Pancreas (tissue), 10 donors: Measurements from ENCODE around the gene PROZ. TPM values are rescaled to one million over a fixed set of nuclear protein-coding genes. Genes with fewer than 3 reads are reported as not detected.

Source experiments
- ATAC-seq, 4 donors: fragments of 200-7000 bp; cut with Tn5 transposase; one replicate each; pipeline versions ENCODE4 v1.8.0 to v1.9.1; 2020; ENCODE audit warnings: mild to moderate bottlenecking in 4 of 4, moderate library complexity in 4 of 4
- DNase-seq, 6 donors: peaks; one replicate each; pipeline ENCODE4 v3.0.0-alpha.2; 2020
- FAIRE-seq: peaks from 2 replicates; lab custom pipeline; 2012; peaks lifted over from hg19 to GRCh38; lab: Jason Lieb, UNC
- H3K27ac ChIP-seq, 4 donors: fragments of 200-600 bp; sonication (generic); 1 replicate in 3 of 4; 2 replicates in 1 of 4; pipeline versions ENCODE4 v1.5.0 to v1.8.0; 2020
- H3K27me3 ChIP-seq, 4 donors: fragments of 200-600 bp; one replicate each; pipeline ENCODE4 v1.8.0; 2021
- H3K36me3 ChIP-seq, 3 donors: fragments of 200-600 bp; sonication (generic) in 1 of 3; one replicate each; pipeline versions ENCODE4 v1.5.0 to v1.8.0; 2020 to 2021
- H3K4me1 ChIP-seq, 3 donors: fragments of 200-600 bp; one replicate each; pipeline ENCODE4 v1.8.0; 2021
- H3K4me3 ChIP-seq, 4 donors: fragments of 200-600 bp; sonication (generic) in 2 of 4; one replicate each; pipeline versions ENCODE4 v1.5.0 to v1.8.0; 2020 to 2021
- H3K9me3 ChIP-seq, 4 donors: fragments of 200-600 bp; one replicate each; pipeline ENCODE4 v1.8.0; 2021
- CTCF ChIP-seq, 4 donors: fragments of 200-600 bp; sonication (generic) in 3 of 4; IDR thresholded peaks; one replicate each; pipeline versions ENCODE4 v1.5.0 to v1.8.0; 2021; ENCODE audit warnings: antibody characterized with exemption in 4 of 4
- WGBS, 2 donors: extraction: QIAGEN DNeasy Blood & Tissue Kit; methylation state at CpG; one replicate each; pipeline ENCODE4 v1.1.7; 2013; 5-methylcytosine and 5-hydroxymethylcytosine counted together
- intact Hi-C, 3 donors: fragments of 100-400 bp; cut with DNase I; formaldehyde crosslinking; loops; one replicate each; pipeline versions ENCODE4 v1.11.1 to v1.14.2; 2022
- polyA plus RNA-seq, 2 donors: library from polyadenylated mRNA; stranded (reverse); fragments of 200-250 nt; gene quantifications; one replicate each; pipeline ENCODE4 v1.2.3, GENCODE V29; 2013
- total RNA-seq, 6 donors: library from RNA; stranded (reverse); fragmentation: NEBNext Ultra II Directional in 4 of 6; extraction: Animal tissue kit (Norgen Biotek cat#: 25700) in 4 of 6; gene quantifications; one replicate each; pipeline versions ENCODE4 v1.2.1 to v1.2.4, GENCODE V29; 2021 to 2023
- donor health status: healthy with polysubstance abuse.
- donor health status: DM: no; HTN: no; CAD: no; lungs with moderate emphysema.
- donor health status: DM: no; HTN: no; CAD: no.
- donor health status: control.
- donor health status: control.
- donor health status: Bipolar disorder and iron deficiency.
- donor health status: DM: yes; HTN: yes; CAD: no.
- donor health status: DM: no; HTN: no; CAD: no.
- donor health status: DM: no; HTN: no; CAD: no.
- donor health status: DM: yes; HTN: yes; CAD: no.

PROZ gene
- total and polyA plus RNA-seq, 8 donors = 0.05 TPM; not detected in 7

GRCh38 chr13:113186061-113186900 is 27.8 kb downstream of the PROZ start:
- H3K27ac ChIP-seq = no peak overlapping the region
- H3K36me3 ChIP-seq = peaks cover 0 to 39% (median 5%) of the 10 kb centered on the region in 3 donors
- H3K27me3 ChIP-seq = no peaks in the 10 kb centered on the region
- WGBS, 2 donors = 83 to 84% methylated on average over 13 of the region's 13 CpGs
- H3K4me1 ChIP-seq = no peaks in the 10 kb centered on the region
- ATAC-seq (no peak), DNase-seq (no peak), FAIRE-seq (no peak)
- H3K4me3 ChIP-seq = no peak overlapping the region
- H3K9me3 ChIP-seq = no peaks in the 10 kb centered on the region
- intact Hi-C loops = no loop called here
- TF ChIP-seq CTCF (IDR thresholded peaks at IDR 0.05) = no peak

GRCh38 chr13:113187263-113187669 is 28.8 kb downstream of the PROZ start:
- TF ChIP-seq CTCF (IDR thresholded peaks at IDR 0.05) = no peak
- FAIRE-seq (no peak), DNase-seq (peak in 2 of 6 donors; percentile 32 to 35), ATAC-seq (peak in 3 of 4 donors; percentile 58 to 72 (median 62))
- Histone ChIP-seq H3K4me3 (no peak overlapping the region), H3K27ac (no peak overlapping the region), H3K9me3 (no peaks in the 10 kb centered on the region), H3K4me1 (no peaks in the 10 kb centered on the region), H3K27me3 (no peaks in the 10 kb centered on the region), H3K36me3 (peaks cover 0 to 35% (median 0%) of the 10 kb centered on the region in 3 donors)
- intact Hi-C loops = no loop called here
- 85 to 86% methylated on average over 9 of the region's 9 CpGs for WGBS, 2 donors

- DNase-seq (no peak), ATAC-seq (no peak), FAIRE-seq (no peak)
- intact Hi-C loops = no loop called here
- Histone ChIP-seq H3K27ac (no peak overlapping the region), H3K9me3 (no peaks in the 10 kb centered on the region), H3K4me3 (no peak overlapping the region), H3K27me3 (no peaks in the 10 kb centered on the region), H3K36me3 (peaks cover 0 to 32% (median 0%) of the 10 kb centered on the region in 3 donors), H3K4me1 (no peaks in the 10 kb centered on the region)
- no peak for TF ChIP-seq CTCF (IDR thresholded peaks at IDR 0.05)
- 95% methylated on average over 23 of the region's 23 CpGs for WGBS, 2 donors
Observed at GRCh38 chr13:113187883-113188665, 29.6 kb downstream of the PROZ start.

- H3K27ac ChIP-seq = no peak overlapping the region
- WGBS, 2 donors = 84 to 88% methylated on average over 4 of the region's 4 CpGs
- no peaks in the 10 kb centered on the region for H3K27me3 ChIP-seq
- FAIRE-seq = no peak
- H3K4me1 ChIP-seq = peaks cover 3 to 10% (median 5%) of the 10 kb centered on the region in 3 donors
- no peak for DNase-seq
- ATAC-seq = no peak
- H3K36me3 ChIP-seq = peaks cover 0 to 12% (median 0%) of the 10 kb centered on the region in 3 donors
- intact Hi-C loops = no loop called here
- H3K4me3 ChIP-seq = no peak overlapping the region
- TF ChIP-seq CTCF (IDR thresholded peaks at IDR 0.05) = no peak
- no peaks in the 10 kb centered on the region for H3K9me3 ChIP-seq
Observed at GRCh38 chr13:113190181-113190580, 31.7 kb downstream of the PROZ start.
